HG02885 (cell line): ENCODE results near the gene SRRM5.
"Not testable (repeated sequence)": the region's sequence is repeated elsewhere in the genome, so short reads cannot be mapped to it uniquely, and the experiment has no call there.

Experiments used
- ATAC-seq: cut with Tn5 transposase; IDR thresholded peaks from one replicate; pipeline ENCODE4 v1.9.1; 2021; ENCODE audit warnings: mild to moderate bottlenecking; ENCODE audit not compliant: unreplicated experiment, poor library complexity

SRRM5 gene

GRCh38 chr19:43589678-43590077, 22.2 kb upstream of the SRRM5 start:
- no peak for ATAC-seq

DNA sequence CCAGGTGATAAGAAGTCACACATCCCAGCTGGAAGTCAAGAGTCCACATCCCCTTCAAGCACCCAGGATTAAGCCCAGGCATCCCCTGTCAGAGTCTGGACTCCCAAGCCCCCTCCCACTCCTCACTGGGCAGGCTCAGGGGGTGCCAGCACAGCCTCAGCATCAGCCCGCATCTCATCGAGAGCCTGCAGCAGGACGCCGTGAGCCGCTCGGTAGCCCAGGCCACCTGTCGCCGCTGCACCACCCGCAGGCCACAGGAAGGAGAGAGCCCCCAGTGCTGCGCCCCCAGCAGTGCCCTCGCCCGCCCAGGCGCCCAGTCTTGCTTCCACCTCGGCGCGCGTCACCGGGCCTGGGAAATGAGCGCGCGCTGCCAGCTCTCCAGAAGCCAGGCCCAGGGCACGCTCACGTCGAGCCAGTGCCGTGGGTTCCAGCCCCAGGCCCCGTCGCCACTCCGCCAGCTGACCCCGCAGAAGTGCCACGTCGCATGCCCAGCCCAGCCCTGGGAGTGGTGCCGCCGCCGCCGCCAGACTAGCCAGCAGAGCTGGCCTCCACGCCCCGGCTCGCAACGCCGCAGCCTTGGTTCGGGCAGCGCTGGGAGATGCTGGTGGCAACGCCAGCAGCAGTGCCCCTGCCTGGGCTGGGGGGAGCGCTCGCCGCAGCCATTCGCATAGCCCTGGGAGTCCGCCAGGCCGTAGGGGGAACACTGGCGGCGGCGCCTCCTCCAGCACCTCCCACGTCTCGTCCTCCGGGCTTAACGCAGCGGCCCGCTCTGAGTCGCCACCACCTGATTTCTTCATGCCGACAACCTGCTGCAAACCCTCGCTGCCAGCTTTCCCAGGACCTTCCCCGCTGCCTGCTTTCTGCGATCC, 19.8 kb upstream of the SRRM5 start:
- ATAC-seq = no peak

GRCh38 chr19:43592800-43593350, 19.0 kb upstream of the SRRM5 start:
- ATAC-seq = no peak

- ATAC-seq = no peak
These were observed 17.7 kb upstream of the SRRM5 start for GRCh38 chr19:43594081-43594697.

- ATAC-seq = peak; percentile 34
These were observed 16.9 kb upstream of the SRRM5 start for GRCh38 chr19:43594710-43595604.

- peak; percentile 1 for ATAC-seq
These were observed 16.3 kb upstream of the SRRM5 start for GRCh38 chr19:43595605-43595998.

DNA sequence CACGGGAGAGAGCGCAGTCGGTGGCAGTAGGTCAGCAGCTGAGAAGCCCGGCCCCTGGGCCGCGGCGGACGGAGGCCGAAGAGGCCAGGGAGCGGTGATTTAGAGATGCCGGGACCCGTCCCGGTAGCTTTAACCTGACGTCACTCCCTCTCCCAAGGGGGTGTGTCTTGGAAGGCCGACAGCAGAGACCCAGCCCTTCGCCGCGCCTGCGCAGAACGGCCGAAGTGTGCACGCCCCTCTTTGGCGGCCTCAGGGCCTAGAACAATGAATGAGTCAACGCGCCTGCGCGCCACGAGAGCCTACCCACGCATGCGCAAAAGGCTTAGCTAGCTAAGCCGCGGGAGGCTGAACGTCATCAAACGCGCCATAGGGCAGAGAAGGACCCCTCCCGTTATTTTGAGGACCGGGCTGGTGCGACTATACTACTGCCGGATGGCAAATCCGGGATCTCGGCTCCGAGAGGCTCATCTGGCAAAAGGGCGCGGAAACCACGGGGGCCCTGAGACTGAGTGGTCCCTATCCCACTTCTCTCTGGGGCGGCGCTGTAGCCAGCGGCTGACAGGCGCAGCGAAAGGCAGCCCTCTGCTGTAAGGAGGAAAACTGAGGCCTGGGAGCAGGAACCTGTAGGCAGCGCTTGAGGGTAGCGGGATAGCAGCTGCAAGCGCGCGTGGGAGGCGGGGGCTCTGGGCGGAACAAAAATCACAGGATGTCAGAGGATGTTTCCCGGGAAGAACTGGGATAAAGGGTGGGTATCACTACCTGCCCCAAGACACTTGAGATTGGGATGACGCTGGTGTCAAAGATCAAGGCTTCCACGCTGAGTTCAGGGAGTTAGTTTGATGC, 15.7 kb upstream of the SRRM5 start, which contains the start of the genes IRGQ and ZNF576:
Gene IRGQ, minus strand, starts transcription at position 136 of the 843 bp plus-strand sequence. CDS start 796 bp downstream, outside the sequence.
Gene ZNF576, plus strand, starts transcription at position 597 of the 843 bp plus-strand sequence. CDS start 514 bp downstream, outside the sequence.
- ATAC-seq = peak; percentile 87

DNA sequence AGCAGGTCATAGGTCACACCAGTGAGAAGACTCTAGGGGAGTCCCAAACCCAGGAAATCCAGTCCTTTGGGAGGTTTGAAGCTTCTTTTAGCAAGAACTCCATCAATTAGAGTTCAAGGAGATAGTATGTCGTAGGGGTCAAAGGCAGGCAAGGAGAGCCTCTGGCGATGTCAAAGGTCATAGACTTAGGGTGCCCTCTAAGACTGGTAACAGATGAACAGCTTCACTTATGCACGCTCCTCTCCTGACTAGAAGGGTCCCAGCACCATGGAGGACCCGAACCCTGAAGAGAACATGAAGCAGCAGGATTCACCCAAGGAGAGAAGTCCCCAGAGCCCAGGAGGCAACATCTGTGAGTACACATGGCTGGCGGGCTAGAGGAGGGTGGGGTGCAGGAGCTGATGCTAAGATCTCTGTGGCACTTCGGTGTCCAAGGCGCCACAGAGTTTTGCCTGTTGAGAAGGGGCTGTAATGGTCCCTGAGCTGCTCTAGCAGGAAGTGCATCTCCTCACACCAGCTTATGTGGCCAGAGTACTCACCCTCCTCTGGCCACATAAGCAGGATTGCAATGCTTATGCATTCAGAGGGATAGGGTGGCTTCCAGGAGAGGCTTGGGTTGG, 14.9 kb upstream of the SRRM5 start:
- ATAC-seq = no peak

- ATAC-seq = no peak
These were observed 14.0 kb upstream of the SRRM5 start for GRCh38 chr19:43597876-43598275.

- ATAC-seq = no peak
These were observed 13.2 kb upstream of the SRRM5 start for GRCh38 chr19:43598445-43599240.

DNA sequence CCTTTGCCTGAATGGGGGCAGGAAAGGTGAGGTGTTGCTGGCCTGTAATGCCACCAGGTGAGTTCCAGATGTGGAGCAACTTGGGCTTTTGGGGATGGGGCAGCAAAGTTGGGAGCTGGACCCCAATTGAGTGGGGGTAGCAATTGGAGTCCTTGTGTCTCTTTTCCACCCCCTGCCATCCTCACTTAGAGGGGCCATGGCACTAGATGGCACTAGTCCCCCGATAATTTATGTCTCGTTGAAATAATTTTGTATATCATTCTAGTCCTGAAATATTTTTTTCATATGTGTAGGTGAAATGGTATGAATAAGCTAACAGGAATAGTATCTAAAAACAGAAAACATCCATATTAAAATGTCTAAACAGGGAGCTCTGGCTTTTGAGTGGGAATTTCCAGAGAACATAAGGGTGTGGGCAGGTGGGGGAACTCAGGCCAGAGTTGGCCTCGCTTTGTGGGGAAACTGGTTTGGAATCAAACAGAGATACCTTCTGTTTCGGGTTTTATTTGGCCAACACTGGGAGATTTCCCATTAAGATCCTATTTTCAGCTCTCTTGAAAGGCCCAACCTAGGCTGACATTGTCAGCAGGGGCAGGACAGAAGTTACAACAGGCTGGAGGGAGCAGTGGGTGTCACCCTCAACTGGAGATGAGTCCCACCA, 12.1 kb upstream of the SRRM5 start:
- no peak for ATAC-seq

DNA sequence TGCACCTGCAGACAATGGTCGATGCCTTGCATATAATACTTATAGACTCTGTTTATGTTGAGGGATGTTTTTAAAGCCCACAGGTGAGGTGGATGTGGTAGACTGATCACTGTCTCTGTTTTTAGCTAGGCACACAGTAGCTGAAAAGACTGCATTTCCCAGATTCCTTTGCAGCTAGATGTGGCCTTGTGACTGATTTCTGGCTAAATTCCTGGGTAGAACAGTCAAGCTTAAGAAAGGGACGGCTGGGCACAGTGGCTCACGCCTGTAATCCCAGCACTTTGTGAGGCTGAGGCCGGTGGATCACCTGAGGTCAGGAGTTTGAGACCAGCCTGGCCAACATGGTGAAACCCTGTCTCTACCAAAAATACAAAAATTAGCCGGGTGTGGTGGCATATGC, 11.6 kb upstream of the SRRM5 start:
- not testable (repeated sequence) for ATAC-seq

- ATAC-seq = no peak
These were observed 5.9 kb upstream of the SRRM5 start for GRCh38 chr19:43605875-43606568.

DNA sequence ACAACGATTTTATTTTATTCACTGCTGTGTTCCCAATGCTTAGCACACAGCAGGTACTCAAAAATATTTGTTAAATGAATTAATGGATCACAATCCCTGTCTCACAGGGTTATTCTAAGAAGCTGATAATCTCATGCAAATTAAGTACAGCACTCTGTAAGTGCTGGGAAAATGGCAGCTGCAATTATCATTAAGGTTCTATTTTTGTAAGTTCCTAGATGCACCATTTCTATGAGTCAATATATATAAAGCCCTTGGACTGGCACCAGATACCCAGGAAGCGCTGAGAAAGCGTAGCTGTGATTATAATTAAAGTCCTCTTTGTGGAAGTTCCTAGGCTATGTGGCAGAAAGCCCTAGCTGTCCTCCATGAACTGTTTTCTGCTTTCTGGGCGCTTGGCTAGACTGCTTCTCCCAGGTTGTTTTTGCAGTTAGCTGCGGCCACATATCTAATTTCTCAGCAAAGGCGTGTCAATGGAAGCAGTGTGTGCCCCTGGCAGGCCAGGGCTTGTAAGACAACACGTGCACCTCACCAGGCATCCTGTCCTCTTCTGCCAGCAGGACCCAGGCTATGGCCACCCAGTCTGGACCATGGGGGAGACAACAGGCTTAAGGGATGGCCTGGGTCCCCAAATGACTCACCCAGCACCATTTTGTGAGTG, 5.2 kb upstream of the SRRM5 start:
- no peak for ATAC-seq

- ATAC-seq = no peak
These were observed 4.4 kb upstream of the SRRM5 start for GRCh38 chr19:43607238-43608205.
